Liver (tissue), 9 donors: ENCODE data around the gene ENPP7. TPM values are rescaled to one million over a fixed set of nuclear protein-coding genes. Genes with fewer than 3 reads are reported as not detected.
"Not testable (repeated sequence)": the region's sequence is repeated elsewhere in the genome, so short reads cannot be mapped to it uniquely, and the experiment has no call there.

Experiments
- DNase-seq: peaks from one replicate; pipeline ENCODE4 v3.0.0-alpha.2; 2017; ENCODE audit warnings: low spot score
- H3K27ac ChIP-seq, 2 donors: one replicate each; pipeline ENCODE4 v1.7.0; 2013; ENCODE audit warnings: inconsistent platforms in 2 of 2, low read length in 2 of 2, control low read depth in 1 of 2, low read depth in 1 of 2, mild to moderate bottlenecking in 1 of 2
- H3K27me3 ChIP-seq, 4 donors: one replicate each; pipeline versions ENCODE4 v1.6.1 to v1.7.0; 2013; ENCODE audit warnings: low read length in 3 of 4, inconsistent platforms in 1 of 4, mild to moderate bottlenecking in 1 of 4, moderate library complexity in 1 of 4; ENCODE audit not compliant: control insufficient read depth in 4 of 4, insufficient read depth in 4 of 4
- H3K36me3 ChIP-seq, 4 donors: one replicate each; pipeline versions ENCODE4 v1.6.1 to v1.7.0; 2013; ENCODE audit warnings: low read length in 3 of 4, mild to moderate bottlenecking in 3 of 4, low read depth in 1 of 4, moderate library complexity in 1 of 4; ENCODE audit not compliant: control insufficient read depth in 4 of 4, insufficient read depth in 3 of 4
- H3K4me1 ChIP-seq, 4 donors: one replicate each; pipeline versions ENCODE4 v1.6.1 to v1.7.0; 2013; ENCODE audit warnings: low read length in 3 of 4, mild to moderate bottlenecking in 3 of 4, moderate library complexity in 1 of 4; ENCODE audit not compliant: control insufficient read depth in 4 of 4, insufficient read depth in 4 of 4
- H3K4me3 ChIP-seq, 3 donors: one replicate each; pipeline versions ENCODE4 v1.6.1 to v1.7.0; 2013; ENCODE audit warnings: low read length in 3 of 3, control low read depth in 1 of 3, low read depth in 1 of 3, mild to moderate bottlenecking in 1 of 3
- H3K9ac ChIP-seq, 2 donors: one replicate each; pipeline ENCODE4 v1.7.0; 2013; ENCODE audit warnings: low read length in 2 of 2, mild to moderate bottlenecking in 2 of 2, moderate library complexity in 2 of 2, control low read depth in 1 of 2, low read depth in 1 of 2
- H3K9me3 ChIP-seq, 4 donors: one replicate each; pipeline versions ENCODE4 v1.6.1 to v1.7.0; 2013; ENCODE audit warnings: low read length in 3 of 4; ENCODE audit not compliant: control insufficient read depth in 4 of 4
- ATF3 ChIP-seq: IDR thresholded peaks from 2 replicates; pipeline ENCODE4 v1.6.1; 2016; ENCODE audit warnings: antibody characterized with exemption
- CTCF ChIP-seq: fragments of 150-350 bp; IDR thresholded peaks from 2 replicates; pipeline ENCODE4 v1.5.1; 2017; ENCODE audit warnings: improper control_type of control experiment, low read depth, low read length; ENCODE audit not compliant: missing input control
- EGR1 ChIP-seq, 2 donors: IDR thresholded peaks; 2 replicates each; pipeline ENCODE4 v1.6.1; 2016 to 2018; ENCODE audit warnings: antibody characterized with exemption in 2 of 2, low read depth in 2 of 2
- FOXA1 ChIP-seq: IDR thresholded peaks from 2 replicates; pipeline ENCODE4 v1.6.1; 2016; ENCODE audit warnings: antibody characterized with exemption
- FOXA2 ChIP-seq: IDR thresholded peaks from 2 replicates; pipeline ENCODE4 v1.6.1; 2016; ENCODE audit warnings: antibody characterized with exemption
- GABPA ChIP-seq, 2 donors: IDR thresholded peaks in 1 of 2; conservative IDR thresholded peaks in 1 of 2; 2 replicates each; pipeline ENCODE4 v1.6.1; 2016; ENCODE audit warnings: antibody characterized with exemption in 2 of 2, mild to moderate bottlenecking in 1 of 2, moderate library complexity in 1 of 2
- HNF4A ChIP-seq, 2 donors: conservative IDR thresholded peaks; 2 replicates each; pipeline ENCODE4 v1.6.1; 2016; ENCODE audit warnings: antibody characterized with exemption in 2 of 2, mild to moderate bottlenecking in 2 of 2
- HNF4G ChIP-seq: IDR thresholded peaks from 2 replicates; pipeline ENCODE4 v1.6.1; 2016; ENCODE audit warnings: antibody characterized with exemption
- JUND ChIP-seq, 2 donors: IDR thresholded peaks; 2 replicates each; pipeline ENCODE4 v1.6.1; 2016; ENCODE audit warnings: antibody characterized with exemption in 2 of 2
- MAX ChIP-seq: IDR thresholded peaks from 2 replicates; pipeline ENCODE4 v1.6.1; 2016; ENCODE audit warnings: antibody characterized with exemption
- NR2F2 ChIP-seq: IDR thresholded peaks from 2 replicates; pipeline ENCODE4 v1.6.1; 2016; ENCODE audit warnings: antibody characterized with exemption
- RAD21 ChIP-seq, 2 donors: IDR thresholded peaks; 2 replicates each; pipeline ENCODE4 v1.6.1; 2016; ENCODE audit warnings: antibody characterized with exemption in 2 of 2, mild to moderate bottlenecking in 2 of 2
- REST ChIP-seq: IDR thresholded peaks from 2 replicates; pipeline ENCODE4 v1.6.1; 2016; ENCODE audit warnings: antibody characterized with exemption, mild to moderate bottlenecking
- RXRA ChIP-seq, 2 donors: IDR thresholded peaks; 2 replicates each; pipeline ENCODE4 v1.6.1; 2017 to 2018; ENCODE audit warnings: antibody characterized with exemption in 2 of 2, mild to moderate bottlenecking in 1 of 2
- SP1 ChIP-seq: IDR thresholded peaks from 2 replicates; pipeline ENCODE4 v1.6.1; 2018; ENCODE audit warnings: antibody characterized with exemption, mild to moderate bottlenecking
- TAF1 ChIP-seq: conservative IDR thresholded peaks from 2 replicates; pipeline ENCODE4 v1.6.1; 2016; ENCODE audit warnings: antibody characterized with exemption, mild to moderate bottlenecking
- YY1 ChIP-seq: IDR thresholded peaks from 2 replicates; pipeline ENCODE4 v1.6.1; 2016; ENCODE audit warnings: antibody characterized with exemption, mild to moderate bottlenecking
- WGBS: extraction: QIAGEN DNeasy Blood & Tissue Kit; methylation state at CpG from one replicate; pipeline ENCODE4 v1.1.7; 2013; 5-methylcytosine and 5-hydroxymethylcytosine counted together
- polyA plus RNA-seq, 2 donors: library from polyadenylated mRNA; stranded (reverse) in 1 of 2; unstranded in 1 of 2; fragments of 200-250 nt in 1 of 2; fragments of >200 nt in 1 of 2; fragmentation: Nextera tagmentation in 1 of 2; extraction: Ambion mirVana in 1 of 2; gene quantifications; one replicate each; pipeline versions ENCODE4 v1.2.1 to v1.2.3, GENCODE V29; 2013 to 2015
- total RNA-seq, 2 donors: library from RNA; depleted of rRNA; stranded (reverse); fragments of >200 nt; gene quantifications; one replicate each; pipeline ENCODE4 v1.2.3, GENCODE V29; 2014
- TF ChIP-seq, protein P1 (sequence below): IDR thresholded peaks from 2 replicates; pipeline ENCODE4 v1.6.1; 2016; ENCODE audit warnings: antibody characterized with exemption
- donor health status: healthy.
- donor health status: healthy.
- donor health status: healthy.
- donor health status: healthy.
- donor health status: healthy.

The ENPP7 gene
- total and polyA plus RNA-seq, 4 donors = 1.7 to 12.0 (median 3.9) TPM

GRCh38 chr17:79754370-79754769, 23.6 kb downstream of the ENPP7 start:
- Histone ChIP-seq H3K9me3 (no peaks in the 10 kb centered on the region), H3K4me3 (no peak overlapping the region), H3K4me1 (no peaks in the 10 kb centered on the region), H3K27ac (no peak overlapping the region), H3K36me3 (no peaks in the 10 kb centered on the region), H3K27me3 (peaks cover 0 to 5% (median 0%) of the 10 kb centered on the region in 4 donors), H3K9ac (no peak overlapping the region)
- 63% methylated on average over 12 of the region's 12 CpGs for WGBS
- TF ChIP-seq TAF1 = no peak
- TF ChIP-seq, protein P1, sequence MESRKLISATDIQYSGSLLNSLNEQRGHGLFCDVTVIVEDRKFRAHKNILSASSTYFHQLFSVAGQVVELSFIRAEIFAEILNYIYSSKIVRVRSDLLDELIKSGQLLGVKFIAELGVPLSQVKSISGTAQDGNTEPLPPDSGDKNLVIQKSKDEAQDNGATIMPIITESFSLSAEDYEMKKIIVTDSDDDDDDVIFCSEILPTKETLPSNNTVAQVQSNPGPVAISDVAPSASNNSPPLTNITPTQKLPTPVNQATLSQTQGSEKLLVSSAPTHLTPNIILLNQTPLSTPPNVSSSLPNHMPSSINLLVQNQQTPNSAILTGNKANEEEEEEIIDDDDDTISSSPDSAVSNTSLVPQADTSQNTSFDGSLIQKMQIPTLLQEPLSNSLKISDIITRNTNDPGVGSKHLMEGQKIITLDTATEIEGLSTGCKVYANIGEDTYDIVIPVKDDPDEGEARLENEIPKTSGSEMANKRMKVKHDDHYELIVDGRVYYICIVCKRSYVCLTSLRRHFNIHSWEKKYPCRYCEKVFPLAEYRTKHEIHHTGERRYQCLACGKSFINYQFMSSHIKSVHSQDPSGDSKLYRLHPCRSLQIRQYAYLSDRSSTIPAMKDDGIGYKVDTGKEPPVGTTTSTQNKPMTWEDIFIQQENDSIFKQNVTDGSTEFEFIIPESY = no peak
- no peak for TF ChIP-seq ATF3
- TF ChIP-seq REST = no peak
- no peak for TF ChIP-seq RXRA (IDR thresholded peaks at IDR 0.05)
- no peak for TF ChIP-seq HNF4A (conservative IDR thresholded peaks at IDR 0.05)
- no peak for TF ChIP-seq FOXA2
- no peak for TF ChIP-seq FOXA1
- TF ChIP-seq NR2F2 = no peak
- no peak for TF ChIP-seq CTCF
- no peak for TF ChIP-seq GABPA (IDR thresholded peaks at IDR 0.05 in 1 of 2, conservative IDR thresholded peaks at IDR 0.05 in 1 of 2)
- TF ChIP-seq EGR1 (IDR thresholded peaks at IDR 0.05; ENCODE audit: low read depth in 2 of 2) = no peak
- no peak for TF ChIP-seq HNF4G
- TF ChIP-seq SP1 = no peak
- TF ChIP-seq RAD21 (IDR thresholded peaks at IDR 0.05) = no peak
- TF ChIP-seq MAX = no peak
- no peak for TF ChIP-seq YY1
- TF ChIP-seq JUND (IDR thresholded peaks at IDR 0.05) = no peak
- DNase-seq = no peak

DNA sequence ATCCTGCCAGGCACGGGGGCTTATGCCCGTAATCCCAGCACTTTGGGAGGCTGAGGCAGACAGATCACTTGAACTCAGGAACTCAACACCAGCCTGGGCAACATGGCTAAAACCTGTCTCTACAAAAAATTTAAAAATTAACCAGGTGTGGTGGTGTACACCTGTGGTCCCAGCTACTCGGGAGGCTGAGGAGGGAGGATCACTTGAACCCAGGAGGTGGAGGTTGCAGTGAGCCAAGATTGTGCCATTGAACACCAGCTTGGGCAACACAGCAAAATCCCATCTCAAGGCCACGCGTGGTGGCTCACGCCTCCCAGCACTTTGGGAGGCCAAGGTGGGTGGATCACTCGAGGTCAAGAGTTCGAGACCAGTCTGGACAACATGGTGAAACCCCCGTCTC, 24.2 kb downstream of the ENPP7 start:
- H3K9ac ChIP-seq, H3K4me1 ChIP-seq, H3K4me3 ChIP-seq, DNase-seq, H3K27me3 ChIP-seq, H3K9me3 ChIP-seq, H3K36me3 ChIP-seq, H3K27ac ChIP-seq: not testable (repeated sequence)
- 89% methylated on average over 9 of the region's 9 CpGs for WGBS
